Hepatocyte (in vitro differentiated cells): Measurements from ENCODE around the gene OR10H5.

Experiments used
- CTCF ChIP-seq: fragments of 200-600 bp; sonication (generic); IDR thresholded peaks from 2 replicates; pipeline ENCODE4 v1.5.1; 2016; ENCODE audit warnings: antibody characterized with exemption, mild to moderate bottlenecking; ENCODE audit not compliant: poor library complexity
- EZH2 ChIP-seq: fragments of 200-600 bp; sonication (generic); IDR thresholded peaks from 2 replicates; pipeline ENCODE4 v1.6.1; 2016; ENCODE audit warnings: antibody characterized with exemption, mild to moderate bottlenecking, borderline replicate concordance
- EZH2phosphoT487 ChIP-seq: fragments of 200-600 bp; sonication (generic); IDR thresholded peaks from one replicate; pipeline ENCODE4 v1.6.1; 2018; ENCODE audit warnings: antibody characterized with exemption, mild to moderate bottlenecking, low read depth, moderate library complexity; ENCODE audit not compliant: unreplicated experiment, severe bottlenecking

GRCh38 chr19:15737722-15738121 lies 49.7 kb upstream of the OR10H5 start, which contains the start of gene OR10H3:
- TF ChIP-seq EZH2 = no peak
- no peak for TF ChIP-seq CTCF
- TF ChIP-seq EZH2phosphoT487 = no peak
